Central memory CD4-positive, alpha-beta T cell (primary cell): ENCODE data around the gene CEP55.

Experiments used
- DNase-seq: peaks from one replicate; pipeline ENCODE4 v3.0.0; 2022

CEP55 gene

DNA sequence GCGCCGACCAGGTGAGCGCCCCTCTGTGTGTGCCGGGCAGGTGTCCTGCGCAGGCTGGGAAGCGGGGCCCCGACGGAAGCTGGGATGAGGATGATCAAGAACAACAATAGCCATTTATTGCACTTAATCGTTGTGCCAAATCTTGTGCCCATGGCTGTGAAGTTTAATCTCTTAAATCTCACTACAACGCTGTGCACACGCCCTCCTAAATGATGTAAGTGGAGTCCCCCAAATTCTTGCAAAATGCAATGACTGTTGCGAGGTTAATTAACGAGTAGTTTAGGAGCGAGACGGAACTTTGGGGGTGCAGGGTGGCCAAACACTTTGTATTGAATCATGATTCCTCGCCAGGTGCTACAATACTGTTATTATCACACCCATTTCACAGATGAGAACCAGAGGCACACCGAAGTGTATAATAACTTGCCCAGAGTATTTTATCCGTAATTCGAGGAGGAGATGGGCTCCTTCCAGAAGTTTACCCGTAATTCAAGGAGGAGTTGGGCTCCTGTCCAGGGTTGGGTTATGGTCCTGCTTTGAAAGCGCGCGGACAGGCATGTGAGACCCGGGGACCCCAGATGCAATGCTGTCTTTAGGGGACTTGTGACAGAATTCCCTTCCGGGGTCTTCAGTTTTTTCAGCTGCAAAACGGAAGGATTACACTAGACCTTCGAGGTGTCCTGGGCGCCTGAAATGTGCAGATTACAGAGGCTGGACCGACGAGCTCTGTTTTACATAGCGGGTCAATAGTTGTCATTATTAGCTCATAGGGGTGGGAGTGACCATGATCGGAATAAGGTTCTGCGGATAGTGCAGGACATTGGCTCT is 71.1 kb downstream of the CEP55 start:
- DNase-seq, result no peak

DNA sequence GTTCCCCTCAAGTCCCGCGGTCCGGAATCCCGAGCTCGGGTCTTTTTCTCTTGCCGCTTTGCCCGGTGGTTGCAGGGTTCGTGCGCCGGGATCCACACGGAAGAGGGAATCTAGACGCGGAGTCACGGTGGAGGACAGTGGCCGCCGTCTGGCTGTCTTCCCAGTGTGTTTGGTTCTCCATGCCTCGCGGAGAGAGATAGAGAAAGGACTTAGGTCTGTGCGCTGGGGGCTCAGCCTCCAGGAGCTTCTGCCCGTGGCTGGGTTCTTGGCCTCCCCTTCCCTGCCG is 71.6 kb downstream of the CEP55 start:
- DNase-seq, result no peak

DNA sequence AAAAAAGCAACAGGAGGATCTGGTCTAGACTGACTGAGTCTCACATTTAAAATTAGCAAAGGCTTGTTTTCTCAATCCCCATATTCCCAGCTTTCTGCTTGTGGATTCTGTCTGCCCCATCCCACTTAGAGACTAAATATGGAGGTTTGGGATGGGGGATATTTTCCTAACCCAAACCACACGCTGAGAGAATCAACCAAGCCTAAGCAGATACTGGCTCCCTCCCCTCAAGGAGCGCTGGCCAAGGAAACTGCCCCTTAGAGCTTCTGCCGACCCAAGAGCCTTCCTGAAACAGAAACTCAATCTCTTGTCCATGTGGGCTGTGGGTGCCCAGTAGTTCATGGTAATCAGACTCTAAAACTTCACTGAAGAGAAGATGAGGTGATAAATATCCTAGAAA is 74.0 kb downstream of the CEP55 start:
- no peak for DNase-seq

DNA sequence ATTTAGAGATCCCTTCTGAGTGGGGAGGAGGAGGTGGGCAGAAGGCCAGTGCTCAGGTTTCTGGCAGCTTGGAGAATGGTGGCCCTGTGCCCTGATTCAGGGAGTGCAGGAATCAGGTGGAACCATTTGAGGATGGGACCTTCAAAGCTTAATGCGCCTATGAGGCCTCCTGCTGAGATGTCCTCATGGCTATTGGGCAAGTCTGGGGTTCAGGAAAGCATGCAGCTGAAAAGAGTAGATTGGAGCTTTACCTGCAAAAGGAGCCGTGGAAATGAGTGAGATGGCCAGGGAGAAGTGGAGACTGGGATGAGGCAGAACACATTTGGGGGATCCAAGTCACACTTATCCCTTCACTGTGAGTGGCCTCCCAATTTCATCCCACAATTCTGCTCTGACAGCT is 76.2 kb downstream of the CEP55 start:
- no peak for DNase-seq

DNA sequence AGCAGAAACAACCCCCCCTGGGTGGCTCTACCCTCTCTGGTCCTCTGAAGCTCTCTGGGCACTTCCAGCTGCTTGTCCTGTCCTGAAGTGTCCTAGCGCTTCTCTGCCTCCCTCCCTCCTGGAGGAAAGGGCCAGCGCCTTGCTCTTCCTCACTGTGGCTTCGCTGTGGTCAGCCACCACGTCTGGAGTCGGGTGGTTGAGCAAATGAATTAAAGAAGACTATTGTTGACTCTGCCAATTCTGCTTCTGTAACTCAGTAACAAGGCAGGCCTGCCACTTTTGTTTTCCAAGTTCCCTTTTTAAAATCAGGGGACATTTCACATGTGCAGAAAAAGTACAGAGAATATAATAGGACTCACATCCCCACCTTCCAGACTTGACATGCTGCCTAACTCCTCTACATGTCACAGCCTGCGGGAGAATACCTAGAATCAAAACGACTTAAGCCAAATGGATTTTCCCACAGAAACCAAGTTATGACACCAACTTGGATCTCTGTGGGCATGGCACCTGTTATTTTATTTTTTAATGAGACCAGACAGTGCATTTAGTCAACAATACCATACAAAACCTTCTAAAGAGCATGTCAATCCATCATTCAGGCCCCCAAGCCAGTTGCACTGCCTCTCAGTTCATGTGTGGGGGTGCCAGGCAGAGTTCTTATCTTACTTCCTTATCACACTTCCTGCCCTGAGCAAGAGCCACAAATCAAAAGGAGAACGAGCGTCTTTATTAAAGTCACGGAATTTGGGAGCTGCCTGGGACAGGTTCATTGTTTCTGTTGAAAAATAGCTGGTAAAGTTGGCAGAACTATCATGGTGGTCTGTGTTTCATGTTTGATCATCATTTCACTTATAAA is 76.9 kb downstream of the CEP55 start:
- no peak for DNase-seq

DNA sequence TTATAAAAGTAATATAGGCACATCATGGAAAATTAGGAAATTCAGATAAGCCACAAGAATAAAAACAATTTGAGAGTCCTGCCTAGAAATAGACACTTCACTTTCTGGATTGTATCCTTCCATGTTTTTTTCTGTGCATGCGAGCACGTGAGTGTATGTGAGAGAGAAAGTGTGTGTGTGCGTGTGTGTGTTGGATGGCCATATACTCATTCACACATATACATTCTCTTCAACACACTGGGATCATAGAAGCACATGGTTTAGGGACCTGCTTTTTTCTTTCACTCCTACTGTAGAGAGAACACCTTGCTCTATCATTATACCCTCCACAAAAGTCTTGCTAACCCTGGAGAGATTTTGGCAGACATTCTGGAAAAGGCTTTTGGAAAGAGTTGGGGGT is 77.5 kb downstream of the CEP55 start:
- DNase-seq, result no peak

DNA sequence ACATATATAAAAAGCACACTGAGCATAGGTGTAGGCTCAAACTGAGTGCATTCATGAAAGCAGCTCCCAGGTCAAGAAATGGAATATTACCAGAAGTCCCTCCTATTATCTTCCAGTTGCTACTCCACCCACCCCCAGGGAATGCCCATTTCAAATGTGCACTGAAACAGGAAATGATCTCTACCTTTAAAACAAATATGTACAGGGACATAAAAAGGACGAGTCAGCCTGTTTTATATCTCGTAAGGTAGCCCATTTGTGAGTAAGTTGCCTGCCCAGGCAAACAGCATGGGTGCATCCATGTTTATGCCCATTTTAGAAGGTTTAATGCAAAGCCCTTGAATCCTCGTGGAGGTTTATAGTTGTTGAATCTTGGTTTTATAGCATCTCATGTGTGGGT is 80.5 kb downstream of the CEP55 start:
- DNase-seq, result no peak

DNA sequence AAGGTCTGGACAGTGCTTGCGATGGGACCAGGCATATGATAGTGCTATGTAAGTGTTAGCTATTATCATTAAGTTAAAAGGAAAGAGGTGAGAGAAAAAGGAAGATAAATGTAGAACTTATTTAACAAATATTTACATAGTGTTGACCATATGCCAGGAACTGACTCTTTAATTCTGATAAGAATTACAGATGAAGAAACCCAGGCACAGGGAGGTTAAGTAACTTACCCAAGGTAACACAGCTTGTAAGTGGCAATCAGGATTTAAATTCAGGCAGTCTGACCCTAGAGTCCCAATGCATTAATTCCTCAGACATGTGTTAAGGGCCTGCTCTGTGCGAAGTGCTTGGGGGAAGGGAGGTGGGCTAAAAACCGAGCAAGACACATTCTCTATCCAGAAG is 81.2 kb downstream of the CEP55 start:
- DNase-seq, result no peak
